ENCODE measurements around the gene CREB5.

The CREB5 gene

GRCh38 chr7:28425496-28425895 lies 13.2 kb downstream of the CREB5 start:
- Histone ChIP-seq H3K4me3 (ENCODE audit: low read length) (no peak overlapping the region), H3K27me3 (ENCODE audit: control insufficient read depth, insufficient read depth, low read length) (no peaks in the 10 kb centered on the region), H3K4me1 (ENCODE audit: control insufficient read depth, insufficient read depth, low read length) (no peaks in the 10 kb centered on the region), H3K9me3 (ENCODE audit: control insufficient read depth, low read length) (no peaks in the 10 kb centered on the region), H3K36me3 (ENCODE audit: control insufficient read depth, insufficient read depth, low read length) (no peaks in the 10 kb centered on the region), H3K9ac (ENCODE audit: low read length) (no peak overlapping the region)

DNA sequence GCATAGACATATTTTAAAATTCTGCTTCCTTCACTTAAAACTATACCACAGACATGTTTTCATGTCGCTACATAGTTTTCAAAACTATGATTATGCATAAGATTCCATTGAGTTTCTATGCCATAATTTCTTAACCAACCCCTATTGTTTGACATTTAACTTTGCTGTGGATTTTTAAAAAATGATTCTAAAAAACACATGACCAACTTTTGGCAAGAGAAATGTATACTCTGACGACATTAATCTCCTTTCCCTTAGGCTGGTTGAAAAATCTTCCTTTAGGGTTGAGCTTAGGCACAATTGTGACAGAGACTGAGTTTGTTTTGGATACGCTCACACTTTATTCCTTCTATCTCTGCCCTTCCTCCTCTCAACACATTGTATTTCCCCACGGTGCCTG lies 14.9 kb downstream of the CREB5 start:
- H3K27me3 ChIP-seq (ENCODE audit: control insufficient read depth, insufficient read depth, low read length) = no peaks in the 10 kb centered on the region
- no peaks in the 10 kb centered on the region for H3K36me3 ChIP-seq (ENCODE audit: control insufficient read depth, insufficient read depth, low read length)
- H3K4me1 ChIP-seq (ENCODE audit: control insufficient read depth, insufficient read depth, low read length) = no peaks in the 10 kb centered on the region
- H3K4me3 ChIP-seq (ENCODE audit: low read length) = no peak overlapping the region
- H3K9ac ChIP-seq (ENCODE audit: low read length) = no peak overlapping the region
- no peaks in the 10 kb centered on the region for H3K9me3 ChIP-seq (ENCODE audit: control insufficient read depth, low read length)

DNA sequence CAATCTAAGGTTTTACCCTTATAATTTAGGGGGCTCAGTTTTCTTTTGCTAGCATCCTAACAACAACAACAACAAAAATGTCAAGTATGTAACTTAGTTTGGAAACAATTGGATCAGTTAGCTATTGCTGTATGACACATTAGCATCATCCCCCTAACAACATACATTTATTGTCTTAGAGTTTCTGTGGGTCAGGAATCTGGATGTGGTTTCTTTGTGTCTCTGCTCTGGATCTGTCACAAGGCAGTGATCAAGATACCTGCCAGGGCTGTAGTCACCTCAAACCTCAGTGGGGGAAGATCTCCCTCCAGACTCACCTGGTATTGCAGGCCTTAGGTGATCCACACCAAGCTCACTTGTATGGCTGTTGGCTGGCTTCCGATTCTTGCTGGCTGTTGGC lies 18.3 kb downstream of the CREB5 start:
- Histone ChIP-seq H3K9me3 (ENCODE audit: control insufficient read depth, low read length) (no peaks in the 10 kb centered on the region), H3K4me3 (ENCODE audit: low read length) (no peak overlapping the region), H3K36me3 (ENCODE audit: control insufficient read depth, insufficient read depth, low read length) (no peaks in the 10 kb centered on the region), H3K4me1 (ENCODE audit: control insufficient read depth, insufficient read depth, low read length) (no peaks in the 10 kb centered on the region), H3K9ac (ENCODE audit: low read length) (no peak overlapping the region), H3K27me3 (ENCODE audit: control insufficient read depth, insufficient read depth, low read length) (no peaks in the 10 kb centered on the region)

DNA sequence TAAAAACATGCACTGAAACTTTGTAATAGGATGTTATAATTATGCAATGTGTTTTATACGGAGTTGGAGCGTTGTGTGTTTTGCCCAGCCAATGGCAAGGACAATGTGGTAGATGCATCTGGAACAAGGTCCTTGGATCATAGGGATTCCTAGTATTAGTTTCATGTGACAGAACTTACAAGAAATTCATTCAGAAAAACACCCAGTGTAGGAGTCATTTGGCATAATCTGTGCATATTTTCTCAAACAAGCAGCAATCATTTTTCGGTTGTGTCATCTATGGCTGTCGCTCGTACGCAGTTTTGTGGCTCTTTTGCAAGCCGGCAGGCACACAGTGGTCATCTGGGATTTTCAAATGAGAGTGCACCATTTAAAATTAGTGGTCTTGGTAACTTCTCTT lies 19.8 kb downstream of the CREB5 start:
- H3K9ac ChIP-seq (ENCODE audit: low read length) = no peak overlapping the region
- H3K36me3 ChIP-seq (ENCODE audit: control insufficient read depth, insufficient read depth, low read length) = no peaks in the 10 kb centered on the region
- H3K4me3 ChIP-seq (ENCODE audit: low read length) = no peak overlapping the region

GRCh38 chr7:28433039-28433438 lies 20.7 kb downstream of the CREB5 start:
- H3K4me1 ChIP-seq (ENCODE audit: control insufficient read depth, insufficient read depth, low read length) = no peaks in the 10 kb centered on the region
- no peaks in the 10 kb centered on the region for H3K9me3 ChIP-seq (ENCODE audit: control insufficient read depth, low read length)
- no peaks in the 10 kb centered on the region for H3K27me3 ChIP-seq (ENCODE audit: control insufficient read depth, insufficient read depth, low read length)
- H3K9ac ChIP-seq (ENCODE audit: low read length) = no peak overlapping the region
- H3K4me3 ChIP-seq (ENCODE audit: low read length) = no peak overlapping the region
- no peaks in the 10 kb centered on the region for H3K36me3 ChIP-seq (ENCODE audit: control insufficient read depth, insufficient read depth, low read length)

More for the DNA sequence above, 19.8 kb downstream of the CREB5 start:
- Histone ChIP-seq H3K9me3 (ENCODE audit: control insufficient read depth, low read length) (no peaks in the 10 kb centered on the region), H3K4me1 (ENCODE audit: control insufficient read depth, insufficient read depth, low read length) (no peaks in the 10 kb centered on the region), H3K27me3 (ENCODE audit: control insufficient read depth, insufficient read depth, low read length) (no peaks in the 10 kb centered on the region)

- Histone ChIP-seq H3K9ac (ENCODE audit: low read length) (no peak overlapping the region), H3K4me1 (ENCODE audit: control insufficient read depth, insufficient read depth, low read length) (no peaks in the 10 kb centered on the region), H3K36me3 (ENCODE audit: control insufficient read depth, insufficient read depth, low read length) (no peaks in the 10 kb centered on the region), H3K27me3 (ENCODE audit: control insufficient read depth, insufficient read depth, low read length) (no peaks in the 10 kb centered on the region), H3K4me3 (ENCODE audit: low read length) (no peak overlapping the region), H3K9me3 (ENCODE audit: control insufficient read depth, low read length) (no peaks in the 10 kb centered on the region)
Observed at GRCh38 chr7:28433699-28434219, 21.4 kb downstream of the CREB5 start.

DNA sequence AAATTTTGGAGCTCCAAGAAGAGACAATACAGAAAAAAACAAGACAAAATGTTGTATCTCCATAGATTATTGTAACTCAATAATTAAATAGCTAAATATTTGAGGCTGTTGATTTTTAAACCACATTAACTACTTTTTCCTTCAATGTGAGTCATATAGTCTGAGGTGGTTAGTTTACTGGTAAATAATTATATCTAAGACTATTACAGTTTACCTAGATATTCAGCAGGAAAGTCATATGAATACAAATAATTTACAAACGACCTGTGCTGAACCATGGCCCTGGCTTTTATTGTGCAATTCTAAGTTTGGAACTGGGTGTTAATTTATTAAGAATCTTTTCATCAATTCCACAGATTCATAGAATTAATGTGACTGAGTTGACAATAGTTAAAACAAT lies 22.2 kb downstream of the CREB5 start:
- H3K4me3 ChIP-seq (ENCODE audit: low read length) = no peak overlapping the region
- H3K9me3 ChIP-seq (ENCODE audit: control insufficient read depth, low read length) = no peaks in the 10 kb centered on the region
- H3K36me3 ChIP-seq (ENCODE audit: control insufficient read depth, insufficient read depth, low read length) = no peaks in the 10 kb centered on the region
- no peaks in the 10 kb centered on the region for H3K4me1 ChIP-seq (ENCODE audit: control insufficient read depth, insufficient read depth, low read length)
- H3K9ac ChIP-seq (ENCODE audit: low read length) = no peak overlapping the region
- no peaks in the 10 kb centered on the region for H3K27me3 ChIP-seq (ENCODE audit: control insufficient read depth, insufficient read depth, low read length)

DNA sequence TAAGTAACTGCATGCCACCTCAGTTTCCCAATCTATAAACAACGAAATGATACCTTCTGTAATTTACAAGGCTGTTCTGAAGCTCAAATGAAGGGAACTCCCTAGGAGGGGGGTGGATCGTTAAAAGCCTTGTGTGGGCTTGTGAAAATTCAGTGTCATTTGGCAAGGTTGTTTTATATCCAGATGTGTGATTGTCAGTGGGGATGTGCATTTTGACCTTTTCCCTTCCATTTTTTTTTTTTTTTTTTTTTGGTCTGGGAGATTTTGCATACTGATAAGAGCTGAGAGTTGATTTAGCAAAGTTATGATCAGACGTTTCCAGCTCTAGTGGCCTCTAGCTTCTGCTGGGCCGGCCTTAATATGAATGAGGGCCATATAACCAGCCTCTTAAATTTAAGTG lies 22.8 kb downstream of the CREB5 start:
- Histone ChIP-seq H3K4me1 (ENCODE audit: control insufficient read depth, insufficient read depth, low read length) (no peaks in the 10 kb centered on the region), H3K27me3 (ENCODE audit: control insufficient read depth, insufficient read depth, low read length) (no peaks in the 10 kb centered on the region), H3K36me3 (ENCODE audit: control insufficient read depth, insufficient read depth, low read length) (no peaks in the 10 kb centered on the region), H3K9me3 (ENCODE audit: control insufficient read depth, low read length) (no peaks in the 10 kb centered on the region), H3K9ac (ENCODE audit: low read length) (no peak overlapping the region), H3K4me3 (ENCODE audit: low read length) (no peak overlapping the region)

- Histone ChIP-seq H3K9ac (ENCODE audit: low read length) (no peak overlapping the region), H3K27me3 (ENCODE audit: control insufficient read depth, insufficient read depth, low read length) (no peaks in the 10 kb centered on the region), H3K9me3 (ENCODE audit: control insufficient read depth, low read length) (no peaks in the 10 kb centered on the region), H3K4me3 (ENCODE audit: low read length) (no peak overlapping the region), H3K36me3 (ENCODE audit: control insufficient read depth, insufficient read depth, low read length) (no peaks in the 10 kb centered on the region), H3K4me1 (ENCODE audit: control insufficient read depth, insufficient read depth, low read length) (no peaks in the 10 kb centered on the region)
Observed at GRCh38 chr7:28435732-28436378, 23.5 kb downstream of the CREB5 start.

DNA sequence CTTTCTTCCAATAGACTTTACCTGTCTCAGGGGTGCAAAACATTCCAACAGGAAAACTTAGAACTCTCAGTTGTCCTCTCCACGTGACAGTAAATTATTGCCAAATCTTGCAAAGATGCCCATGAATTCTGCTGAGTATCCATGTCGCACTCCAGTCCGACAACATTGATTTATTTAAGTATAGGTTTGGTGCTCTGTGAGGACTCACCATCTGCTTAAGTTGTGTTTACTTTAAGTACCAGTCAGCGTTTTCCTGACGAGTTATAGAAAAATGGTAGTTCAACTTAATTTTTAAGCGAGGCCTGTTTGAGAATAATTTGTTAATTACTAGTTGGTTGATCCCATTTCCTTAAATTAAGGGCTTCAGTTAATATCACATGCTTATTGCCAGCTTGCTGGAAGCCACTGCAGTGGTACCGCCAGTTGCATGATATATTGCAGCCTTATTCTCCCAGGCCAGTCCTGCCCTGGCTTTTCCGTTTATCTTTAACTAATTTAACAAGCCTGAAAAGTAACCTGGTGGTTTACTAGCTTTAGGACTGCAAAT lies 27.8 kb downstream of the CREB5 start:
- Histone ChIP-seq H3K9ac (ENCODE audit: low read length) (no peak overlapping the region), H3K4me1 (ENCODE audit: control insufficient read depth, insufficient read depth, low read length) (no peaks in the 10 kb centered on the region), H3K4me3 (ENCODE audit: low read length) (no peak overlapping the region), H3K27me3 (ENCODE audit: control insufficient read depth, insufficient read depth, low read length) (no peaks in the 10 kb centered on the region), H3K9me3 (ENCODE audit: control insufficient read depth, low read length) (no peaks in the 10 kb centered on the region), H3K36me3 (ENCODE audit: control insufficient read depth, insufficient read depth, low read length) (no peaks in the 10 kb centered on the region)

- no peak overlapping the region for H3K4me3 ChIP-seq (ENCODE audit: low read length)
- H3K4me1 ChIP-seq (ENCODE audit: control insufficient read depth, insufficient read depth, low read length) = no peaks in the 10 kb centered on the region
- no peaks in the 10 kb centered on the region for H3K9me3 ChIP-seq (ENCODE audit: control insufficient read depth, low read length)
- H3K27me3 ChIP-seq (ENCODE audit: control insufficient read depth, insufficient read depth, low read length) = no peaks in the 10 kb centered on the region
- no peaks in the 10 kb centered on the region for H3K36me3 ChIP-seq (ENCODE audit: control insufficient read depth, insufficient read depth, low read length)
- no peak overlapping the region for H3K9ac ChIP-seq (ENCODE audit: low read length)
Observed at GRCh38 chr7:28442540-28443420, 30.5 kb downstream of the CREB5 start.

DNA sequence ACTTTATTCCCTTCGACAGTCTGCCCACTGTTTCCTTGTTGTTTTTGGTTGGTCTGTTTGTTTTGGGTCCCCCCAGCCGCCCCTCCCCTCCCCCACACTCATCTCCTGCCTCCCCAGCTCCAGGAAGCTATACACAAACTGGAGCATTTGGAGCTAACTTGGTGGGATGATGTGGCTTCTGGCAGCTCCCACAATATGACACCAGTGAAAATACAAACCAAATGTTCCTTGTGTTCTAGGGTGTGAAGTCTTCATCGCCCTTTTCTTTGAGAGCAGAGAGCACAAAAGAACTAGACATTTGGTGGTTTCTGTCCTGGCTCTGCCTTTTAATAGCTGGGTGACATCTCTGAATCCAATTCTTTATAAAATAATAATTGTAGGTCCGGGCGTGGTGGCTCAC lies 33.8 kb downstream of the CREB5 start:
- H3K9me3 ChIP-seq (ENCODE audit: control insufficient read depth, low read length) = no peaks in the 10 kb centered on the region

More for the DNA sequence above, 33.8 kb downstream of the CREB5 start:
- no peaks in the 10 kb centered on the region for H3K36me3 ChIP-seq (ENCODE audit: control insufficient read depth, insufficient read depth, low read length)
- H3K4me3 ChIP-seq (ENCODE audit: low read length) = no peak overlapping the region
- H3K4me1 ChIP-seq (ENCODE audit: control insufficient read depth, insufficient read depth, low read length) = no peaks in the 10 kb centered on the region
- H3K27me3 ChIP-seq (ENCODE audit: control insufficient read depth, insufficient read depth, low read length) = no peaks in the 10 kb centered on the region
- no peak overlapping the region for H3K9ac ChIP-seq (ENCODE audit: low read length)

Measured in mucosa of stomach (tissue), 1 donor.